Umbilical cord (tissue), 2 donors: ENCODE results near the gene MYH7B. TPM values are rescaled to one million over a fixed set of nuclear protein-coding genes. Genes with fewer than 3 reads are reported as not detected.

ENCODE experiments used
- DNase-seq: peaks from one replicate; pipeline ENCODE4 v3.0.0-alpha.2; 2015; ENCODE audit warnings: low spot score
- total RNA-seq: library from RNA; depleted of rRNA; stranded (reverse); fragments of >200 nt; gene quantifications from one replicate; pipeline ENCODE4 v1.2.3, GENCODE V29; 2014; ENCODE audit warnings: low replicate concordance; ENCODE audit not compliant: insufficient read depth

The MYH7B gene
- total RNA-seq, 1 donor from 2014 or later, result not detected

- no peak for DNase-seq
Measured at GRCh38 chr20:34945315-34946077, 10.2 kb upstream of the MYH7B start.

DNA sequence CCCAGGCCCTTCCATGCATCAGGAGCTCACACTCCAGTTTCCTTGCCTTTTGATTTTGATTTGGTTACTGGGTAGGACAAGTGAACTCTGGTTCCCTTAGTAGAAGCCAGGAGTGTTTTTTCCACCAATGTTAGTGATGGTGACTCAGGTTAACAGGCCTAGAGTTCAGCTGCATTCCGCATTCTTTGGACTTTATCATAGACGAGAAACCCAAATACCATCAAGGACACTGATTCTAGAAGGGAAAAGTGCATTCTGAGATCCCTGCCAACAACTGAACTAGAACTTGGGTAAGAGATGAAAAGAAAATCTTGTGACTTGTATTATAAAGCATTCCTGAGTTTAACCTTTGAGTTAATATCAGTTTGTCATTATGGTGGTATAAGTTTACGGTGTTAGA, 9.0 kb upstream of the MYH7B start:
- DNase-seq, result no peak

- DNase-seq, result no peak
Measured at GRCh38 chr20:34947336-34947735, 8.3 kb upstream of the MYH7B start.

DNA sequence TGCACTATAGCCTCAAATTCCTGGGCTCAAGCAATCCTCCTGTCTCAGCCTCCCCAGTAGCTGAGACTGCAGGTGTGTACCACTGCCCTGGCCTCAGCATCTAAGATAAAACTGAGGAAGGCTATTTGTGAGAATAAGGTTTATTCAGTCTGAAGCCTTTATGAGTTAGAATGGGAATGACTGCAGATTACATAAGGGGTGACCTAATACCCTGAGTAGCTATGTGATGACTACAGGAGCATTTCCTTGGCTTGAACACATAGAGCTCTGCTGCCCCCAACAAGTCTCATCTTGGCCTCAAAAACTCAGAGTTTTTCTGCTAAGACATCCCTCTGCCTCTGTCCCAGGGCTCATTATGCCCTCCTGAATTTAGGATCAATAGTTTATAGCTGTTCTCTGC, 7.6 kb upstream of the MYH7B start:
- DNase-seq, result no peak

- DNase-seq, result no peak
Measured at GRCh38 chr20:34949120-34949519, 6.5 kb upstream of the MYH7B start.

GRCh38 chr20:34951252-34951651, 4.4 kb upstream of the MYH7B start:
- no peak for DNase-seq

- DNase-seq, result no peak
Measured at GRCh38 chr20:34951652-34952051, 4.0 kb upstream of the MYH7B start.

DNA sequence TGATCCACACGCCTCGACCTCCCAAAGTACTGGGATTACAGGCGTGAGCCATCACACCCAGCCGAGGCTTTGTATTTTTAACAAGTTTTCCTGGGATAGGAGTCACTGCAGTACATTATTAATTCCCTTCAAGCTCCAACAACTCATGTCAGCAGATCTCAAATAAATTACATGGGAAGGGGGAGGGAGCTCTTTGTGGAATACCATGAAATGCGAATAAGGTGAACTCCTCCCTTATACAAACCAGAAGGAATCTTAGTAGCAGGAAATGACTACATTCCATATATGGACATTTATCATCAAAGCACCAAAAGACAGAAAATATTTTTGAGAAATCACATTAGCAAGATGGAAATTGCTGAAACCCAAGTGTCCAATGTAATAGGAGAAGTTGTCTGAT, 3.0 kb upstream of the MYH7B start:
- DNase-seq, result no peak

GRCh38 chr20:34953960-34954359, 1.7 kb upstream of the MYH7B start:
- DNase-seq, result no peak

GRCh38 chr20:34954904-34955230, 801 bp upstream of the MYH7B start:
- DNase-seq, result no peak

GRCh38 chr20:34956041-34956458, 382 bp downstream of the MYH7B start:
- no peak for DNase-seq

- peak; percentile 13 for DNase-seq
Measured at GRCh38 chr20:34956751-34957472, 1.2 kb downstream of the MYH7B start.

DNA sequence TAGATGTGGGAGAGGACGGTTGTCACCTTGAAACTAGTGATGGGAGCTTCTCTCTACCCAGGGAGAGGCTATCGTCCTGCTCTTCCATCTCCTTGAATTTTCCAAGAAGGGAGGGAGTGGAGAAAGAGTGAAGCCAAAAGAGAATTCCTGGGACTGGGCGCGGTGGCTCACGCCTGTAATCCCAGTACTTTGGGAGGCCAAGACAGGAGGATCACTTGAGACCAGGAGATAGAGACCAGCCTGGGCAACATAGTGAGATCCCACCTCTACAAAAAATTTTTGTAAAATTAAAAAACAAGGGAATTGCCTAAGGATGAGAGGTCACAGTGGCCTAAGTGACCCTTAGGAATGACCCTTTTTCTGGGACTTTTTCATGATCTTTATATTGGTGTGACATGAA, 8.8 kb downstream of the MYH7B start:
- DNase-seq, result no peak

GRCh38 chr20:34965051-34965450, 9.4 kb downstream of the MYH7B start:
- DNase-seq, result no peak

GRCh38 chr20:34967421-34967820, 11.8 kb downstream of the MYH7B start:
- no peak for DNase-seq

DNA sequence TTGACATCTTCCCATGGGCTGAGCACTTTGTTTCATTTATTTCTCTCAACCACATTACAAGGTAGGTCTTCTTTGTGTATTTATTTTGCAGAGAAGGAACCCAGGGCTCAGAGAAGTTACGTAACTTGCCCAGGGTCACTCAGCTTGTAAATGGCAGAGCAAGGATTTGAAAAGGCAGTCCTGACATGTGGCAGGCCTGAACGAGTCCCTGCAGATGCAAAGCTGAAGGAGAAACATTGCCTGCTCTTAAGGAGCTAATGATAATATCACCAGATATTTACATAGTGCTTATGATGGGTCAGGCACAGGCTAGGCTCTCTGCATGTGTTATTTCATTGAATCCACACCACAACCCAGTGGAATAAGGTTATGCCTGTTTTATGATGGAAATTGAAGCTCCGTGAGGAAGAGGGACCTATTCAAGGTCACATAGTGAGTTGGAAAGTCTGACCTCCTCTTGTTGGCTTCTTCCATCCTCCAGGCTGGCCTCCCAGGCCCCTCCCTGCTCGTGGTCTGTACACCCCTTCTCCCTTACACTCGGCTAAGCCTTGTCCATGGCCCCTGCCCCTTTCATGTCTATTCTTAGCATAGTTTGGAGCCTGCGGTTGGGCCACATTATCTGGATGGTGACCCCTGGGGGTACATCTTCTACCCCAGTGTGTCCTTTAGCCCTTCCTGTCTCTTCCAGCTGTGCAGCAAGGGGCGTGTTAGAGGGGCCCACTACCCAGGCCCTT, 12.5 kb downstream of the MYH7B start:
- DNase-seq, result no peak

DNA sequence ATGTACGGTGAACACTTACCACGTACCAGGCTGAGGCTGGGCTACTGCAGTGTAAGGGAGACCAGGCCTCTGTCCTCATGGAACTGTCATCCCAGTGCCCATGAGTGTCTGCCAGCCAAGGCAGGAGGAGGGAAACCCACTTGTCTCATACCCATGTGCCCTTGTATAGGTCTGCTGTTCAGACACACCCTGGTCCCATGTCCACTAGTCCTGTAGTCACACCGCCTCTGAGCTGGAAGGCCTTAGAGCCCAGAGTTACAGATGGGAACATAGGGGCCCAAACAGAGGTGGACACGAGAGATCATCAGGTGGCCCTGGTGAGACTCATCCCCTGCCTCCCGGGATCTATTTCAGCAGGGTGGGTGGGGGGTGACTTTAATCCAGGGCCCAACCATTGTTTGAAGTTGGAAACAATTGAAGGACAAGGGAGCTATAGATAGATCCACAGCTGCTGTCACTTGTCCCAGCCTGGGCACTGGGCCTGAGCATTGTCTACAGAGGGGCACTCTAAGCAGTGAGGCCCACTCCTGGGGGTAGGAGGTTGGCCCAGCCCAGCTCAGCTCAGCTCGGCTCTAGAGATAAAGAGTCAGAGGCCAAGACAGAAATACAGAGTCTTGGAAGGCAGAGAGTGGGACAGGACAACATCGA, 14.6 kb downstream of the MYH7B start:
- DNase-seq, result no peak

DNA sequence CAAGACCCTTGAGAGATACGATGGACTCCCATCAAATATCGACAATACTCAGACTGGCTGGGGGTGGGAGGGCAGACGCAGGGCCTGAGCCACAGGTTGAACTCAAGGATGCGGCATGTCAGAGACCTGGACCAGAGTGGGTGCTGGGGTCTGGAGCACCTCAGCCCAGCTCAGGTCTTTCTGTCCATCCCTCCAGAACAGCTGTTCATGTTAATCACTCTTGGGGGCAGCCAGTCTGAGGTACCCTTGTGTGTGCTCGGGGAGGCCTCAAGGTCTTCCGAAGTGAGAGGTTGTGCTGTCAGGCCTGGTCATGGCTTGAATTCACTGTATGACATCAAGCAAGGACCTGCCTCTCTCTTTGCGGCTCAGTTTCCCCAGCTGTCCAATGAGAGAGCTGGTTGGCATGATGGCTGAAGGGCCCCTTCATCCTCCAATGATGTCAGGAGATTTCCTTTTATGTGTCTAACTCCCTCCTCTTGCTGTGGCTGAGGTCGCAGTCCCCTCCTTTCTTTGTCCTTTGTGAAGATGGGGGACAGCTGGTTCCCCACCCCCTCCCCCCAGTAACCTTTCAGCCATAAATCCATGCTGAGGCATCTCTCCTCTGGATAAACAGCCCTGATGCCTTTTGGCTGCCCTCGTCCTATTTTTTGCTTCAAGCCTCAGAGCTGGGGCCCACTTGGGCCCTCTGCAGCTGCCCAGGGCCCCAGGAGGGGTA, 15.3 kb downstream of the MYH7B start:
- DNase-seq, result no peak

- no peak for DNase-seq
Measured at GRCh38 chr20:34971561-34972235, 16.0 kb downstream of the MYH7B start.

DNA sequence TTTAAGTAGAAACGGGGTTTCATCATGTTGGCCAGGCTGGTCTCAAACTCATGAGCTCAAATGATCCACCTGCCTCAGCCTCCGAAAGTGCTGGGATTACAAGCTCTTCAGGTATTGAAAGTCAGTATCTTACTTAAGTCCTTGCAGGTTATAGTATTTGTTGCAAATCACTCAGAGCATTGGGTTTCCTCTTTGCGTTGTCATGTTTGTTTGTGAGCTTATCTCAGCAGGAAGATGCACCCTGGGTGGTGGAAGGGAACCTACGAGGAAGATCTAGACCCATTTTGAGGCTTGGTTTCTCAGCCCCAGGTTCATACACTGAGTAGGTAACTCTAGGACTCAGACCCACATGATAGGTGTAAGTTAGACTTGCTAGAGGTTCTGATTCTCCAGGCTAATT, 18.6 kb downstream of the MYH7B start:
- no peak for DNase-seq

GRCh38 chr20:34976286-34976685, 20.6 kb downstream of the MYH7B start:
- DNase-seq, result no peak
